GM12878 (cell line): ENCODE results near the gene ARHGEF16. TPM values are rescaled to one million over a fixed set of nuclear protein-coding genes. Genes with fewer than 3 reads are reported as not detected.

Experiments
- ATAC-seq: fragments of 200-7000 bp; cut with Tn5 transposase; 3 replicates; pipeline ENCODE4 v1.9.1; 2020; ENCODE audit warnings: mild to moderate bottlenecking, moderate library complexity
- BruUV-seq: library from RNA; stranded (reverse); fragments of 400-500 nt; replicated peaks from 2 replicates; lab custom pipeline; 2021; lab: Mats Ljungman, UMichigan
- CTCF ChIA-PET: fragments of 300-600 bp; sonication (Branson Sonifier 250); formaldehyde crosslinking; extraction: SDS; loops from one replicate; lab custom pipeline; 2021; ENCODE audit warnings: inconsistent platforms; lab: Yijun Ruan, JAX
- POLR2A ChIA-PET: fragments of 350-600 bp; formaldehyde crosslinking; extraction: SDS; loops from one replicate; lab custom pipeline; 2021; ENCODE audit warnings: inconsistent platforms; lab: Charles Lee
- RAD21 ChIA-PET: fragments of 300-600 bp; sonication (Branson Sonifier 250); formaldehyde crosslinking; loops from one replicate; lab custom pipeline; 2023; ENCODE audit warnings: antibody characterized with exemption; ENCODE audit not compliant: unreplicated experiment; lab: Charles Lee
- SMC1A ChIA-PET: fragments of 300-600 bp; sonication (Branson Sonifier 250); formaldehyde crosslinking; loops from one replicate; lab custom pipeline; 2023; ENCODE audit not compliant: unreplicated experiment, uncharacterized antibody; lab: Charles Lee
- DNase-seq: peaks from one replicate; pipeline ENCODE4 v3.0.0-alpha.2; 2011; ENCODE audit warnings: low read depth, low spot score
- FAIRE-seq: peaks from 3 replicates; lab custom pipeline; 2011; peaks lifted over from hg19 to GRCh38; lab: Jason Lieb, UNC
- H2AFZ ChIP-seq: 2 replicates; pipeline ENCODE4 v1.6.0; 2011; ENCODE audit warnings: low read depth, low read length, control low read depth; ENCODE audit not compliant: control insufficient read depth
- H3K27ac ChIP-seq: 2 replicates; pipeline ENCODE4 v1.5.1; 2011; ENCODE audit warnings: control low read depth; ENCODE audit not compliant: control insufficient read depth, insufficient read depth
- H3K27me3 ChIP-seq, 2 experiments: replicated peaks in 1 of 2; 2 replicates each; pipeline versions ENCODE4 v1.6.0 to v1.6.1; 2011; ENCODE audit warnings: low read length in 1 of 2; ENCODE audit not compliant: control insufficient read depth in 2 of 2, insufficient read depth in 2 of 2
- H3K36me3 ChIP-seq, 2 experiments: 2 replicates each; pipeline ENCODE4 v1.5.1; 2011; ENCODE audit warnings: low read length in 1 of 2; ENCODE audit not compliant: control insufficient read depth in 2 of 2, insufficient read depth in 2 of 2
- H3K4me1 ChIP-seq: 2 replicates; pipeline ENCODE4 v1.6.1; 2011; ENCODE audit warnings: mild to moderate bottlenecking, low read length, moderate library complexity, mixed read lengths; ENCODE audit not compliant: control insufficient read depth, insufficient read depth
- H3K4me2 ChIP-seq: 2 replicates; pipeline ENCODE4 v1.6.0; 2011; ENCODE audit warnings: control low read depth; ENCODE audit not compliant: control insufficient read depth, insufficient read depth
- H3K4me3 ChIP-seq: fragments of 200-600 bp; sonication (generic); 2 replicates; pipeline ENCODE4 v1.5.1; 2016
- H3K79me2 ChIP-seq: 2 replicates; pipeline ENCODE4 v1.6.0; 2011; ENCODE audit warnings: low read length; ENCODE audit not compliant: control insufficient read depth, insufficient read depth
- H3K9ac ChIP-seq: 2 replicates; pipeline ENCODE4 v1.8.0; 2011; ENCODE audit warnings: low read length, control low read depth, mixed read lengths; ENCODE audit not compliant: control insufficient read depth, insufficient read depth
- H3K9me3 ChIP-seq: replicated peaks from 3 replicates; pipeline ENCODE4 v1.5.1; 2011; ENCODE audit warnings: mild to moderate bottlenecking, low read length; ENCODE audit not compliant: control insufficient read depth, insufficient read depth
- H4K20me1 ChIP-seq: 2 replicates; pipeline ENCODE4 v1.6.0; 2011; ENCODE audit not compliant: control insufficient read depth, insufficient read depth
- BHLHE40 ChIP-seq, 2 experiments: fragments of 450-650 bp in 1 of 2; IDR thresholded peaks; 2 replicates each; pipeline ENCODE4 v1.6.1; 2011 to 2017; ENCODE audit warnings: low read depth in 2 of 2, borderline replicate concordance in 1 of 2, improper control_type of control experiment in 1 of 2, low read length in 1 of 2, mild to moderate bottlenecking in 1 of 2
- BRCA1 ChIP-seq: IDR thresholded peaks from 2 replicates; pipeline ENCODE4 v1.6.1; 2011; ENCODE audit warnings: low read depth, low read length, improper control_type of control experiment
- DPF2 ChIP-seq: fragments of 450-650 bp; IDR thresholded peaks from 2 replicates; pipeline ENCODE4 v1.6.1; 2017; ENCODE audit warnings: mild to moderate bottlenecking
- ELK1 ChIP-seq: IDR thresholded peaks from 2 replicates; pipeline ENCODE4 v1.6.1; 2012; ENCODE audit warnings: low read depth, low read length, improper control_type of control experiment
- FOXM1 ChIP-seq: IDR thresholded peaks from 2 replicates; pipeline ENCODE4 v1.6.1; 2012; ENCODE audit warnings: low read depth, mild to moderate bottlenecking, inconsistent platforms, low read length, moderate library complexity
- NFYB ChIP-seq: IDR thresholded peaks from 2 replicates; pipeline ENCODE4 v1.6.1; 2011; ENCODE audit warnings: low read depth, mild to moderate bottlenecking, low read length, improper control_type of control experiment, moderate library complexity; ENCODE audit not compliant: insufficient read depth
- NR2C1 ChIP-seq: fragments of 450-650 bp; IDR thresholded peaks from 2 replicates; pipeline ENCODE4 v1.6.1; 2017; ENCODE audit warnings: antibody characterized with exemption, mild to moderate bottlenecking, moderate library complexity
- SKIL ChIP-seq: fragments of 450-650 bp; IDR thresholded peaks from 2 replicates; pipeline ENCODE4 v1.6.1; 2017; ENCODE audit warnings: mild to moderate bottlenecking, low read depth, inconsistent platforms; ENCODE audit not compliant: poor library complexity, severe bottlenecking
- ZBTB11 ChIP-seq: fragments of 450-650 bp; formaldehyde crosslinking; IDR thresholded peaks from 2 replicates; pipeline ENCODE4 v1.5.0; 2022; ENCODE audit warnings: mild to moderate bottlenecking, missing genetic modification characterization
- WGBS: methylation state at CpG from one replicate; pipeline ENCODE4 v1.1.6; 2016; ENCODE audit warnings: low lambda C conversion rate; ENCODE audit not compliant: insufficient replicate concordance, insufficient coverage; ENCODE audit errors: missing lambda C conversion rate; 5-methylcytosine and 5-hydroxymethylcytosine counted together
- in situ Hi-C: fragments of 300-500 bp; cut with MboI; formaldehyde crosslinking; loops from 9 replicates; pipeline ENCODE4 v1.14.3; 2018; ENCODE audit warnings: mixed read lengths
- intact Hi-C: fragments of 100-400 bp; cut with micrococcal nuclease; formaldehyde crosslinking; loops from one replicate; pipeline ENCODE4 v1.14.2; 2022; ENCODE audit not compliant: unreplicated experiment
- polyA plus RNA-seq, 11 experiments: library from polyadenylated mRNA; depleted of rRNA in 4 of 11; unstranded in 6 of 11; stranded (reverse) in 5 of 11; fragments of >200 nt; fragmentation: Nextera tagmentation in 4 of 11; fragmentation: Illumina TruSeq in 1 of 11; extraction: Ambion mirVana in 4 of 11; extraction: Trizol in 1 of 11; gene quantifications; 1 replicate in 1 of 11; 2 replicates in 10 of 11; pipeline versions ENCODE4 v1.2.1 to v1.2.3, GENCODE V29; 2011 to 2016; ENCODE audit warnings: inconsistent platforms in 2 of 11, missing spikeins in 2 of 11, low read depth in 1 of 11
- total RNA-seq, 4 experiments: library from RNA; depleted of rRNA in 3 of 4; stranded (reverse); fragments of >200 nt in 3 of 4; fragmentation: Illumina TruSeq in 1 of 4; extraction: Trizol in 1 of 4; gene quantifications; 2 replicates each; pipeline versions ENCODE4 v1.2.1 to v1.2.3, GENCODE V29; 2013 to 2021

ARHGEF16 gene
- total and polyA plus RNA-seq, 10 of the 15 experiments (the other 5 are each of a cell fraction or from before 2014, with no cell fraction given): not detected

DNA sequence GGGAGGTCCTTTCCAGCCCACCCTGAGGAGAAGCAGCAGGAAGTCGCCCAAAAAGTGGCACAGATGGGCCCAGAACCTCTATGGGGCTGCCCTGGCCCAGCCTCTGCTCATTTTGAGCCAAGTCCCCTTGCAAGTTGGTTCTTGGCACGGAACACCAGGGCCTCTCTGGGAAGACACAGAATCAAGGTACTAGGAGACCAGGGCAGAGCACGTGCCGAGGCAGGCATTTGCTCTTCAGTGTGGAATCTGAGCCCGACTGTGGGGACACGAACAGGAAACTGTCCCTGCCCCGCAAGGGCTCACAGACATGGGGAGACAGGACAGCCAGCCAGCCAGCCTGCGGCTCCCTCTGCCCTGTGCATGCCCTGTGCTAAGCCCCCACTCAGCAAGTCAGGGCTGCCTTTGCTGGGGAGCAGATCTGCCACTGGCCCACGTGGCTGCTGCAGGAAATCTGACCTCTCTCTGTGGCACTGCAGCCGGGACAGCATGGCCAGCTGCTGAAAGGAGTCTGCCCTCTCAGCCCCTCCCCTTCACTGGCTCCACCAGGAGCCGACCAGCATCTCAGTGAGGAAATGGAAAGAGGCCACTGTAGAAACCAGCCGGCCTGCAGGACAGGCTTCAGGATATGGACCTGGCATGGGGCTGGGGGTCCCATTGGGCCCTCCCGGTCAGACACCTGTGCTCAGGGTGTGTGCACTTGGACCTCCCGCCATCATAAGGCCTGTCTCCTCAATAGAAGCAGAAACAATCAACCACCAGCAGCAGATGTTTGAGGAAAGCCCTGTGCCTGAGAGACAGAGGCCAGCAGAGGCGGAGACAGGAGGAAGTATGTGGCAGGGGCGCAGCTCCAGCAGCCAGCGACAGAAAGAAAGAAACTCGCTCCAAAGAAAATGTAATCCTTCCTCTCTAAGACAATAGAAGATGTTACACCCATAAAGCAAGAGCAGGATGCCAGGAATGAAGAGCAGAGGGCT lies 3.7 kb downstream of the ARHGEF16 start (continued):
- TF ChIP-seq ELK1 (no peak), BRCA1 (no peak)

- no peak overlapping the region for H3K9ac ChIP-seq
- no peaks in the 10 kb centered on the region for H3K79me2 ChIP-seq
- RAD21 ChIA-PET: no interaction called here
- no peak overlapping the region for H3K4me3 ChIP-seq
- no peak overlapping the region for H3K4me2 ChIP-seq
- BruUV-seq: no TSS peak
- 22% methylated on average over 24 of the region's 24 CpGs for WGBS
- no peaks in the 10 kb centered on the region for H3K9me3 ChIP-seq
- no peak for DNase-seq
- H3K4me1 ChIP-seq: no peaks in the 10 kb centered on the region
- no peaks in the 10 kb centered on the region; a peak in 1 of 4 replicates for H3K27me3 ChIP-seq
- H3K36me3 ChIP-seq: no peaks in the 10 kb centered on the region
- CTCF ChIA-PET: no interaction called here
- no peak overlapping the region for H2AFZ ChIP-seq
- POLR2A ChIA-PET: no interaction called here
- SMC1A ChIA-PET: no interaction called here
- in situ Hi-C loops (no loop called here), intact Hi-C loops (no loop called here)
- ATAC-seq: no peak
- no peaks in the 10 kb centered on the region for H4K20me1 ChIP-seq
- FAIRE-seq: no peak
- no peak for TF ChIP-seq DPF2
- TF ChIP-seq NFYB: no peak
- TF ChIP-seq NR2C1: no peak
- no peak for TF ChIP-seq FOXM1
- TF ChIP-seq BHLHE40 (IDR thresholded peaks at IDR 0.05; ENCODE audit: borderline replicate concordance in 1 of 2, low read depth in 2 of 2, low read length in 1 of 2): no peak
- TF ChIP-seq SKIL: no peak
- no peak for TF ChIP-seq ZBTB11 (CRISPR knock-in tag)
- H3K27ac ChIP-seq: no peak overlapping the region
Observed at GRCh38 chr1:3459051-3459908, 4.8 kb downstream of the ARHGEF16 start.
